Osteocyte (in vitro differentiated cells): ENCODE measurements around the gene BCL6. TPM values are rescaled to one million over a fixed set of nuclear protein-coding genes. Genes with fewer than 3 reads are reported as not detected.

Source experiments
- DNase-seq: peaks from one replicate; pipeline ENCODE4 v3.0.0; 2021; ENCODE audit warnings: mixed read lengths; ENCODE audit not compliant: unreplicated experiment; ENCODE audit errors: extremely low spot score
- H3K27ac Mint-ChIP-seq: one replicate; pipeline ENCODE4 v1.8.0; 2021; ENCODE audit warnings: mild to moderate bottlenecking, mixed read lengths; ENCODE audit not compliant: unreplicated experiment
- H3K27me3 Mint-ChIP-seq: one replicate; pipeline ENCODE4 v1.8.0; 2021; ENCODE audit warnings: mixed read lengths; ENCODE audit not compliant: unreplicated experiment
- H3K36me3 Mint-ChIP-seq: one replicate; pipeline ENCODE4 v1.8.0; 2021; ENCODE audit warnings: mixed read lengths; ENCODE audit not compliant: unreplicated experiment
- H3K4me1 Mint-ChIP-seq: one replicate; pipeline ENCODE4 v1.8.0; 2021; ENCODE audit warnings: mixed read lengths; ENCODE audit not compliant: unreplicated experiment
- H3K4me3 Mint-ChIP-seq: one replicate; pipeline ENCODE4 v1.8.0; 2021; ENCODE audit warnings: mild to moderate bottlenecking, moderate library complexity, mixed read lengths; ENCODE audit not compliant: unreplicated experiment
- H3K9me3 Mint-ChIP-seq: one replicate; pipeline ENCODE4 v1.8.0; 2021; ENCODE audit warnings: mixed read lengths; ENCODE audit not compliant: unreplicated experiment
- CTCF ChIP-seq: fragments of 200-600 bp; sonication (generic); IDR thresholded peaks from 2 replicates; pipeline ENCODE4 v1.5.0; 2021; ENCODE audit warnings: antibody characterized with exemption, mild to moderate bottlenecking, moderate library complexity
- total RNA-seq: library from RNA; stranded (reverse); gene quantifications from 2 replicates; pipeline ENCODE4 v1.2.1, GENCODE V29; 2021

The BCL6 gene
- total RNA-seq, 1 donor from 2014 or later: 84.8 TPM

DNA sequence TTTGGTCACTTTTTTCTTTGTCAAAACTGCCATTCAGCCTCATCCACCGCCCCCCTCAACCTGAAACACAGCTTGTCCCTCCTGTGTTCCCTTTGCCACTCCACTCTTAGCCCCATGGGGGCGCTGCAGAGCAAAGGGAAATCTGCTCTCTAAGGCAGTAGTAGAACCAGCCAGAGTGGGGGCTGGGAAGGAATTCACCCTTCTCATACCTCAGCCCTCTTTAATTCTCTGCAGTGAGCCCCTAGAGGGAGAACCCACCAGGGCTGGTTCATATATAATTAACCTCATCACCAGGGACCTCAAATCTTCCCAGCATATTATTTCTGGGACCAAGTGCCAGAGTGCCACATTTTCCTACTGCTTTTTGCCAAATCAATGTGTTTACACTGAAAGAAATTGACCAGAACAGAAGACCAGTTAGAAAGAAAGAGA lies 2.8 kb upstream of the BCL6 start:
- peak; percentile 95 for DNase-seq
- H3K27ac Mint-ChIP-seq: peak overlapping the region; percentile 55
- peak overlapping the region; percentile 46 for H3K4me3 Mint-ChIP-seq
- peak; percentile 96 for TF ChIP-seq CTCF
- no peaks in the 10 kb centered on the region for H3K27me3 Mint-ChIP-seq
- H3K36me3 Mint-ChIP-seq: no peaks in the 10 kb centered on the region
- no peaks in the 10 kb centered on the region for H3K9me3 Mint-ChIP-seq
- peaks cover 45% of the 10 kb centered on the region for H3K4me1 Mint-ChIP-seq

- no peaks in the 10 kb centered on the region for H3K36me3 Mint-ChIP-seq
- H3K9me3 Mint-ChIP-seq: no peaks in the 10 kb centered on the region
- no peaks in the 10 kb centered on the region for H3K27me3 Mint-ChIP-seq
- H3K4me3 Mint-ChIP-seq: no peak overlapping the region
- peak overlapping the region; percentile 100 for H3K27ac Mint-ChIP-seq
- peaks cover 50% of the 10 kb centered on the region for H3K4me1 Mint-ChIP-seq
- TF ChIP-seq CTCF: no peak
- DNase-seq: no peak
These were observed 2.2 kb upstream of the BCL6 start for GRCh38 chr3:187747506-187747905.

DNA sequence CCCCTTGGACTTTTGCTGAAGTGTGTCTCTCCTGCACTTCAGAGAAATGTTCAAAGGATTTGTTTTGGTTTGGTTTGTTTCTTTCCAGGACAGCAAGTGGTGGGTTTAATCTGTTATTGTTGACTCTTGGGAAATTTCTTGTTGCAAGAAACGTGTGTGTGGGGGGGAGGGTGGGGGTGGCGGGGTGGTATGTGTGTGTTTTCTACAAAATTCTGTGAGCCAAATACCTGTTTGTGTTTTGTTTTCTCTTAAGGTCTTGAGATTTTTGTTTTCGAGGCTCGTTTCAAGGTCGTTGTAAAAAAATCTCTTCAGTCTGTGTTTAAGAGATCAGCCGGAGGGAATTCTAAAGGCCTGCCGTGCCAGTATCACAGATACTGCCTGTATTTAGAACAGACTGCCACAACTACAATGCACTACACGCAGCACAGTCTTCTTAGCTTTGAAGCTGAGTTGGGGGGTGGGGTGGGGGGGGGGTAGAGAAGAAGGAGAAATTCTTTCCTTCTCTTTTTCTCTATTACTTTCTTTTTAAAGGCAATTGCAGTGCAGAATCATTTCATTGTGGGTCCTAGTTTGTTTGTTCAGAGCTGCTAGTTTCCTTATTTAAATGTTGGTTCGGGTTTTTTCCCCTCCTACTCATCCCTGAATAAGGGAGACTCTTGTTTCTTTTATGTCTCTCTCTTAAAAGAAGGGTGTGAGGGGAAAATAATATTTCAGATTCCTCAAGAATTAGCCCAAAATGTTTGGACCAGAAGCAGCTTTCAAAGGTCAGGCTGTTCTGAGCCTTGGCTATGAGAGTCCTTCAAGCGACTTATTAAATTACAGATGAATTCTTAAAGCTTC lies 1.4 kb upstream of the BCL6 start:
- Mint-ChIP-seq H3K4me3 (peak overlapping the region; percentile 94), H3K4me1 (peaks cover 59% of the 10 kb centered on the region), H3K36me3 (no peaks in the 10 kb centered on the region), H3K9me3 (no peaks in the 10 kb centered on the region), H3K27ac (peak overlapping the region; percentile 100), H3K27me3 (no peaks in the 10 kb centered on the region)
- DNase-seq: no peak
- TF ChIP-seq CTCF: no peak

DNA sequence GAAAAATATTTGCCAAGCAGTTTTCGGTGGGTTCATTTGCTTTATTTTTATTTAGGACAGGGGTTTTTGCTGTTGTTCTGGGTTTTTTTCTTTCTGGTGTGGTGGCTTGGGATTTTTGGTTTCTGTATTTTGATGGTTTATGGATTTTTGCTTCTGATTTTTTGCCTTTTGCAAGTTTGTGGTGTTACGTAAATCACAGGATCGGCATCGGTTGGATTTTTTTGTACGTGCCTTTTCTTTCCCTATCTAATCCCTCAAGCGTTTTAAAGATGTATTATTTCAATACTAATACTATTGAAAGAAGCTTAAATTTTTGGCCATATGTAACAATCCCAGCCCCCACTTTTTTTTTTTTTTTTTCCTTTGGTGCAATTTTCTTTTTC lies 782 bp upstream of the BCL6 start:
- H3K4me1 Mint-ChIP-seq: peaks cover 63% of the 10 kb centered on the region
- no peaks in the 10 kb centered on the region for H3K27me3 Mint-ChIP-seq
- H3K36me3 Mint-ChIP-seq: no peaks in the 10 kb centered on the region
- no peak for DNase-seq
- H3K4me3 Mint-ChIP-seq: peak overlapping the region; percentile 94
- TF ChIP-seq CTCF: no peak
- no peaks in the 10 kb centered on the region for H3K9me3 Mint-ChIP-seq
- peak overlapping the region; percentile 100 for H3K27ac Mint-ChIP-seq
